CD14-positive monocyte (primary cell): Measurements from ENCODE around the gene BEST2. TPM values are rescaled to one million over a fixed set of nuclear protein-coding genes. Genes with fewer than 3 reads are reported as not detected.

Experiments
- DNase-seq, 3 donors: peaks; one replicate each; pipeline ENCODE4 v3.0.0-alpha.2; 2011 to 2022
- H2AFZ ChIP-seq: 2 replicates; pipeline ENCODE4 v1.6.0; 2012; ENCODE audit warnings: mild to moderate bottlenecking, low read depth, low read length, inconsistent platforms; ENCODE audit not compliant: insufficient read depth, poor library complexity, severe bottlenecking
- H3K27ac ChIP-seq, 2 donors: 1 replicate in 1 of 2; 2 replicates in 1 of 2; pipeline ENCODE4 v1.5.1; 2012 to 2013; ENCODE audit warnings: low read length in 2 of 2, control low read depth in 1 of 2, inconsistent platforms in 1 of 2, low read depth in 1 of 2, mild to moderate bottlenecking in 1 of 2
- H3K27me3 ChIP-seq, 2 donors: one replicate each; pipeline versions ENCODE4 v1.6.0 to v1.6.1; 2011 to 2013; ENCODE audit warnings: low read length in 2 of 2; ENCODE audit not compliant: control insufficient read depth in 2 of 2, insufficient read depth in 2 of 2
- H3K36me3 ChIP-seq, 2 donors: replicated peaks in 1 of 2; 1 replicate in 1 of 2; 2 replicates in 1 of 2; pipeline versions ENCODE4 v1.5.1 to v1.6.1; 2012 to 2013; ENCODE audit warnings: low read length in 2 of 2, control low read depth in 1 of 2, inconsistent platforms in 1 of 2, mild to moderate bottlenecking in 1 of 2; ENCODE audit not compliant: insufficient read depth in 2 of 2, control insufficient read depth in 1 of 2
- H3K4me1 ChIP-seq, 2 donors: 1 replicate in 1 of 2; 2 replicates in 1 of 2; pipeline versions ENCODE4 v1.5.1 to v1.6.1; 2012 to 2013; ENCODE audit warnings: low read length in 2 of 2, control low read depth in 1 of 2, inconsistent platforms in 1 of 2, mild to moderate bottlenecking in 1 of 2, moderate library complexity in 1 of 2; ENCODE audit not compliant: insufficient read depth in 2 of 2, control insufficient read depth in 1 of 2
- H3K4me2 ChIP-seq: replicated peaks from 2 replicates; pipeline ENCODE3; 2012; ENCODE audit warnings: low read length, moderate library complexity, mild to moderate bottlenecking; ENCODE audit not compliant: poor library complexity, severe bottlenecking; ENCODE audit errors: extremely low read depth
- H3K4me3 ChIP-seq, 3 experiments: fragments of 200-600 bp in 1 of 3; sonication (generic) in 1 of 3; replicated peaks in 1 of 3; 1 replicate in 2 of 3; 2 replicates in 1 of 3; pipeline ENCODE4 v1.5.1; 2011 to 2013; ENCODE audit warnings: low read length in 3 of 3, mild to moderate bottlenecking in 3 of 3, control low read depth in 2 of 3, low read depth in 2 of 3, inconsistent platforms in 1 of 3, moderate library complexity in 1 of 3
- H3K79me2 ChIP-seq: 2 replicates; pipeline ENCODE4 v1.6.0; 2012; ENCODE audit warnings: mild to moderate bottlenecking, control low read depth, inconsistent platforms, low read length, moderate library complexity; ENCODE audit not compliant: insufficient read depth
- H3K9ac ChIP-seq: 2 replicates; pipeline ENCODE4 v1.6.0; 2017; ENCODE audit warnings: low read length, mild to moderate bottlenecking; ENCODE audit not compliant: insufficient read depth, poor library complexity, severe bottlenecking
- H3K9me3 ChIP-seq, 2 donors: replicated peaks in 1 of 2; 1 replicate in 1 of 2; 2 replicates in 1 of 2; pipeline versions ENCODE4 v1.5.1 to v1.6.1; 2012 to 2013; ENCODE audit warnings: low read length in 2 of 2, control low read depth in 1 of 2; ENCODE audit not compliant: control insufficient read depth in 1 of 2, insufficient read depth in 1 of 2
- H4K20me1 ChIP-seq: 2 replicates; pipeline ENCODE4 v1.6.0; 2012; ENCODE audit warnings: mild to moderate bottlenecking, low read length, control low read depth, moderate library complexity; ENCODE audit not compliant: insufficient read depth
- H3K27ac Mint-ChIP-seq, 7 donors: one replicate each; pipeline ENCODE4 v1.8.0; 2020; ENCODE audit warnings: mild to moderate bottlenecking in 7 of 7, mixed read lengths in 7 of 7, moderate library complexity in 6 of 7, inconsistent platforms in 2 of 7
- H3K27me3 Mint-ChIP-seq, 3 donors: one replicate each; pipeline ENCODE4 v1.8.0; 2021 to 2022; ENCODE audit warnings: low read depth in 3 of 3, mild to moderate bottlenecking in 3 of 3, mixed read lengths in 3 of 3, moderate library complexity in 3 of 3, inconsistent platforms in 1 of 3
- H3K36me3 Mint-ChIP-seq, 2 donors: one replicate each; pipeline ENCODE4 v1.8.0; 2020; ENCODE audit warnings: mixed read lengths in 2 of 2, inconsistent platforms in 1 of 2, mild to moderate bottlenecking in 1 of 2
- H3K4me1 Mint-ChIP-seq: one replicate; pipeline ENCODE4 v1.8.0; 2020; ENCODE audit warnings: mild to moderate bottlenecking, mixed read lengths
- H3K4me3 Mint-ChIP-seq, 2 donors: one replicate each; pipeline ENCODE4 v1.8.0; 2020; ENCODE audit warnings: mild to moderate bottlenecking in 2 of 2, mixed read lengths in 2 of 2, moderate library complexity in 1 of 2
- H3K9me3 Mint-ChIP-seq, 7 donors: one replicate each; pipeline ENCODE4 v1.8.0; 2020 to 2022; ENCODE audit warnings: mixed read lengths in 7 of 7, mild to moderate bottlenecking in 6 of 7, moderate library complexity in 6 of 7, inconsistent platforms in 2 of 7
- WGBS: methylation state at CpG from one replicate; pipeline ENCODE4 v1.1.5; 2013; ENCODE audit warnings: missing lambda C conversion rate; ENCODE audit not compliant: insufficient coverage; 5-methylcytosine and 5-hydroxymethylcytosine counted together
- intact Hi-C, 2 donors: fragments of 100-400 bp; cut with micrococcal nuclease; formaldehyde crosslinking; loops; one replicate each; pipeline versions ENCODE4 v1.15.0 to v1.15.1; 2023
- polyA plus RNA-seq, 3 donors: library from polyadenylated mRNA; depleted of rRNA in 1 of 3; unstranded in 2 of 3; stranded (reverse) in 1 of 3; fragments of 300-500 nt in 2 of 3; fragments of >200 nt in 1 of 3; fragmentation: Illumina TruSeq in 2 of 3; gene quantifications; 1 replicate in 2 of 3; 2 replicates in 1 of 3; pipeline ENCODE4 v1.2.3, GENCODE V29; 2012 to 2021
- TF ChIP-seq, protein P1 (sequence below): fragments of 200-600 bp; IDR thresholded peaks from one replicate; pipeline ENCODE4 v1.8.0; 2022; ENCODE audit warnings: antibody characterized with exemption, mild to moderate bottlenecking

Gene BEST2
- polyA plus RNA-seq, 3 donors = not detected

DNA sequence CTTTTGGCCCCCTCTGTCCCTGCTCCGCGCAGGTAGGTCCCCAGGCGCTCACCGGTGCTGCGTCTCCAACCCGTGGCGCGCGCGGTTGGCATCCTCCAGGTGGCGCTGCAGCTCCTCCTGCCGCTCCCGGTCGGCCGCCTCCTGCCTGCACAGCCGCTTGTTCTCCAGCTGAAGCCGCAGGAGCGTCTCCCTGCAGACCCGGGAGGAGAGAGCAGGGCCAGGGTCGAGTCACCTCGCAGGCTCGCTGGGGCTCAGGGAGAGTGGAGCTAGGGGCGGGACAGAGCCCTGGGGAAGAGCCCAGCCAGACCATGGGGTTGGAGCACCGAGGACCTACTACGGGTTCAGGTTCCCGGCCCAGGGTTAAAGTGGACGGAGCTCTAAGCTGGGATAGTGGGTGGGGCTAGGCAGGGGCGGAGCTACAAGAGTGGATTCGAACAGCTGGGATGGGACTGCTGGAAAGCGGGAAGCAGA lies 14.5 kb downstream of the BEST2 start:
- no peaks in the 10 kb centered on the region for H3K36me3 ChIP-seq
- H3K36me3 Mint-ChIP-seq = peaks cover 33 to 60% of the 10 kb centered on the region in 2 donors
- H3K9ac ChIP-seq = peak overlapping the region; percentile 56
- intact Hi-C loops = loop anchor here in 1 of 2 donors (2.0 kb wide), 2 partner anchors 31 to 81 kb away; no protein-coding TSS in a partner anchor
- no peaks in the 10 kb centered on the region for H3K79me2 ChIP-seq
- peaks cover 0 to 5% of the 10 kb centered on the region in 2 donors for H3K9me3 ChIP-seq
- H3K27me3 Mint-ChIP-seq = peaks cover 0 to 2% (median 0%) of the 10 kb centered on the region in 3 donors
- no peaks in the 10 kb centered on the region for H3K27me3 ChIP-seq
- H3K27ac Mint-ChIP-seq = peak overlapping the region in 2 of 7 donors; percentile 30 to 70
- WGBS = 3% methylated on average over 30 of the region's 30 CpGs
- H3K4me1 Mint-ChIP-seq = peaks cover 8% of the 10 kb centered on the region
- no peaks in the 10 kb centered on the region for H4K20me1 ChIP-seq
- peaks cover 0 to 6% of the 10 kb centered on the region in 2 donors for H3K4me1 ChIP-seq
- H3K4me3 ChIP-seq = peak overlapping the region; percentile 7 to 81 (median 39)
- DNase-seq = peak; percentile 71 to 83 (median 74)
- peaks cover 0 to 5% (median 0%) of the 10 kb centered on the region in 7 donors for H3K9me3 Mint-ChIP-seq
- H3K4me3 Mint-ChIP-seq = peak overlapping the region in 1 of 2 donors; percentile 78
- H3K27ac ChIP-seq = no peak overlapping the region
- TF ChIP-seq, protein P1, sequence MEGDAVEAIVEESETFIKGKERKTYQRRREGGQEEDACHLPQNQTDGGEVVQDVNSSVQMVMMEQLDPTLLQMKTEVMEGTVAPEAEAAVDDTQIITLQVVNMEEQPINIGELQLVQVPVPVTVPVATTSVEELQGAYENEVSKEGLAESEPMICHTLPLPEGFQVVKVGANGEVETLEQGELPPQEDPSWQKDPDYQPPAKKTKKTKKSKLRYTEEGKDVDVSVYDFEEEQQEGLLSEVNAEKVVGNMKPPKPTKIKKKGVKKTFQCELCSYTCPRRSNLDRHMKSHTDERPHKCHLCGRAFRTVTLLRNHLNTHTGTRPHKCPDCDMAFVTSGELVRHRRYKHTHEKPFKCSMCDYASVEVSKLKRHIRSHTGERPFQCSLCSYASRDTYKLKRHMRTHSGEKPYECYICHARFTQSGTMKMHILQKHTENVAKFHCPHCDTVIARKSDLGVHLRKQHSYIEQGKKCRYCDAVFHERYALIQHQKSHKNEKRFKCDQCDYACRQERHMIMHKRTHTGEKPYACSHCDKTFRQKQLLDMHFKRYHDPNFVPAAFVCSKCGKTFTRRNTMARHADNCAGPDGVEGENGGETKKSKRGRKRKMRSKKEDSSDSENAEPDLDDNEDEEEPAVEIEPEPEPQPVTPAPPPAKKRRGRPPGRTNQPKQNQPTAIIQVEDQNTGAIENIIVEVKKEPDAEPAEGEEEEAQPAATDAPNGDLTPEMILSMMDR = peak; percentile 96
- H2AFZ ChIP-seq = peak overlapping the region; percentile 77
- H3K4me2 ChIP-seq = peak overlapping the region; percentile 94

DNA sequence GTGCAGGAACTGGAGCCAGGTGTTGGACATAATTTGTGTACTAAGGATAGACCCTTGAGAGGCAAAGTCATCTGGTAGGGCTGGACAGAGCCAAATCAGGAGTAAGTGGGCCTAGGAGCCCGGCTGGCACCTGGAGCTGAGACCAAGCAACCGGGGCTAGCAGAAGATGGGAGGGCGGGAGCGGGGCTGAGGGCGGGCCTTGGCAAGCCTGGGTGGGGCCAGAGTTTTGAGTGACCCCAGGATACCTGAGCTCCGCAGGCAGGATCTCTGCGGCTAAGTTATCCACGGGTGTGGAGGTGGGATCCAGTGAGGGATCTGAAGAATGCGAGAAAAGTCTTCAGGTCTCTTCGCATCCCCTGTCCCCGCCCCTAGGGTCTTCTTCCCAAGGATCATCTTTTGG lies 15.6 kb downstream of the BEST2 start:
- Histone ChIP-seq H3K4me3 (no peak overlapping the region), H3K27me3 (no peaks in the 10 kb centered on the region), H4K20me1 (no peaks in the 10 kb centered on the region), H3K4me1 (peaks cover 0 to 6% of the 10 kb centered on the region in 2 donors), H3K36me3 (no peaks in the 10 kb centered on the region), H3K79me2 (no peaks in the 10 kb centered on the region), H2AFZ (no peak overlapping the region), H3K4me2 (no peak overlapping the region), H3K9me3 (peaks cover 0 to 5% of the 10 kb centered on the region in 2 donors), H3K9ac (no peak overlapping the region), H3K27ac (no peak overlapping the region)
- peaks cover 0 to 3% (median 0%) of the 10 kb centered on the region in 3 donors for H3K27me3 Mint-ChIP-seq
- H3K9me3 Mint-ChIP-seq = peaks cover 0 to 5% (median 0%) of the 10 kb centered on the region in 7 donors
- intact Hi-C loops = loop anchor here in 1 of 2 donors (2.0 kb wide), 2 partner anchors 30 to 80 kb away; no protein-coding TSS in a partner anchor
- no peak overlapping the region for H3K4me3 Mint-ChIP-seq
- peaks cover 8% of the 10 kb centered on the region for H3K4me1 Mint-ChIP-seq
- 100% methylated on average over 11 of the region's 11 CpGs for WGBS
- no peak for DNase-seq
- H3K27ac Mint-ChIP-seq = peak overlapping the region in 1 of 7 donors; percentile 45
- TF ChIP-seq, protein P1 = no peak
- peaks cover 28 to 54% of the 10 kb centered on the region in 2 donors for H3K36me3 Mint-ChIP-seq
